ENCODE measurements around the gene ENPP1. TPM values are rescaled to one million over a fixed set of nuclear protein-coding genes. Genes with fewer than 3 reads are reported as not detected.

Gene ENPP1
- total RNA-seq, 4 donors from 2014 or later, result 7.9 to 35.2 (median 19.2) TPM

DNA sequence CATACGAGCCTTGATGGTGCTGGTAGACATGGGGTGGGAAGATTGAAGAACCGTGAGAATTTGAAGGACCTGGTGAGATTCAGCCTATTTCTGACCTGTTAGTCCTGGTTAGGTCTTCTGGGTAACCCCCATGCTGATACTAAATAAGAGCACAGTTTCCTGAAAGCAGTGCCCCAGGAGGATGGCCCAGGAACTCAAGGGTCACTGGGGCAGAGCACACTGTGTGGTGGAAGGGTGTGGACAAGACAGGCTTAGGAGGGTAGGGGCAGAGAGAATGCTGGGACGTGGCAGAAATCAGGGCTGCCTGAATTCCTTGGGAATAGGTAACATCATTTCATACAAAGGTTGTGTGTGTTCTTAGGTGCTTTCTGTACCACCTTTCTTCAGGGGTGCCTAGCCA is 31.9 kb upstream of the ENPP1 start:
- Histone ChIP-seq H3K9me3 (no peaks in the 10 kb centered on the region), H3K27ac (replicated peaks in 1 of 4) (no peak overlapping the region), H3K36me3 (no peaks in the 10 kb centered on the region), H3K4me1 (peaks cover 0 to 25% (median 19%) of the 10 kb centered on the region in 4 donors), H3K4me3 (no peak overlapping the region), H3K27me3 (no peaks in the 10 kb centered on the region)
- 80% methylated on average over 3 of the region's 3 CpGs for WGBS
- intact Hi-C loops (cut with DNase I), result no loop called here
- DNase-seq (ENCODE audit: extremely low spot score), result no peak
- TF ChIP-seq POLR2AphosphoS5 (IDR thresholded peaks at IDR 0.05), result no peak
- TF ChIP-seq EP300 (IDR thresholded peaks at IDR 0.05), result no peak
- TF ChIP-seq, protein P1, sequence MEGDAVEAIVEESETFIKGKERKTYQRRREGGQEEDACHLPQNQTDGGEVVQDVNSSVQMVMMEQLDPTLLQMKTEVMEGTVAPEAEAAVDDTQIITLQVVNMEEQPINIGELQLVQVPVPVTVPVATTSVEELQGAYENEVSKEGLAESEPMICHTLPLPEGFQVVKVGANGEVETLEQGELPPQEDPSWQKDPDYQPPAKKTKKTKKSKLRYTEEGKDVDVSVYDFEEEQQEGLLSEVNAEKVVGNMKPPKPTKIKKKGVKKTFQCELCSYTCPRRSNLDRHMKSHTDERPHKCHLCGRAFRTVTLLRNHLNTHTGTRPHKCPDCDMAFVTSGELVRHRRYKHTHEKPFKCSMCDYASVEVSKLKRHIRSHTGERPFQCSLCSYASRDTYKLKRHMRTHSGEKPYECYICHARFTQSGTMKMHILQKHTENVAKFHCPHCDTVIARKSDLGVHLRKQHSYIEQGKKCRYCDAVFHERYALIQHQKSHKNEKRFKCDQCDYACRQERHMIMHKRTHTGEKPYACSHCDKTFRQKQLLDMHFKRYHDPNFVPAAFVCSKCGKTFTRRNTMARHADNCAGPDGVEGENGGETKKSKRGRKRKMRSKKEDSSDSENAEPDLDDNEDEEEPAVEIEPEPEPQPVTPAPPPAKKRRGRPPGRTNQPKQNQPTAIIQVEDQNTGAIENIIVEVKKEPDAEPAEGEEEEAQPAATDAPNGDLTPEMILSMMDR (IDR thresholded peaks at IDR 0.05), result no peak
- TF ChIP-seq POLR2A (IDR thresholded peaks at IDR 0.05; ENCODE audit: low read depth), result no peak

DNA sequence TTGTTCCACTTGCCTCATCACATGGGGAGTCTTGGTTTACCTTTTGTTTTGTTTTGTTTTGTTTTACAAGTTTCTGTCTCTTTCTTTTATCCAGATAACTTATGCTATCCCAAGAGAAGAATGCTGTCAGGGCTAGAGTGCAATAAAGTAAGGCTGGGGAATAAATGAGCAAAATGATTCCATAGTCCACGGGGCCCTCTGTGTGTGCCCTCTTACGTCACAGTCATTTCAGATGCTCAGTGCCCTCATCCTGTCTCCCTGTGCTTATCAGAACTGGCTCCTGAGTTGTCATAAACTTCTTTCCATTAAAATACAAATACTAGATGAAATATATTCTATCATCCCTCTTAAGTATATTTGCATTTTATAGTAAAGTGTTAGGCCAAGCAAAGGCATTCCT is 30.8 kb upstream of the ENPP1 start:
- TF ChIP-seq, protein P1 (IDR thresholded peaks at IDR 0.05), result no peak
- TF ChIP-seq POLR2A (IDR thresholded peaks at IDR 0.05; ENCODE audit: low read depth), result no peak
- no peak for TF ChIP-seq EP300 (IDR thresholded peaks at IDR 0.05)
- Histone ChIP-seq H3K36me3 (no peaks in the 10 kb centered on the region), H3K27ac (replicated peaks in 1 of 4) (no peak overlapping the region), H3K27me3 (no peaks in the 10 kb centered on the region), H3K4me3 (no peak overlapping the region), H3K4me1 (peaks cover 0 to 25% (median 19%) of the 10 kb centered on the region in 4 donors), H3K9me3 (no peaks in the 10 kb centered on the region)
- intact Hi-C loops (cut with DNase I), result no loop called here
- WGBS, result 85% methylated on average over 2 of the region's 2 CpGs
- no peak for DNase-seq (ENCODE audit: extremely low spot score)

DNA sequence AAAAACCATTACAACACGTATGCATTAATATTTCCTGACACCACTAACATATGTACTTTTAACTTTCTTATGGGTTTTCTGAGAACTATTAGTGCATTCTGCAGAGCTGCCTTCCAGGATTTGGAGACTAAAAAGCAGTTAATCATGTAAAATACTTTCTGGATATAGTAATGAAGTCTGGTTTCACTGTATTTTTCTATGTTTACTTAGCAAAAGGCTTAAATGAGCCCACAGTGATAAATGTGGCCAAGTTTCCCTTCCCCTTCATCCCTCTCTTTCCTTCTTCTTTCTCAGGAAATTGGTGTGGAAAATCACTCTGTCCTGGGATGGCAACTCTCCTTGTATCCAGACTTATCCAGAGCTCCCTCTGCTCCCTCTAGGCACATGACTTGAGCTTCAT is 29.7 kb upstream of the ENPP1 start:
- Histone ChIP-seq H3K27ac (replicated peaks in 1 of 4) (peak overlapping the region in 2 of 4 donors; percentile 11 to 42), H3K9me3 (no peaks in the 10 kb centered on the region), H3K4me1 (peaks cover 0 to 23% (median 18%) of the 10 kb centered on the region in 4 donors), H3K36me3 (no peaks in the 10 kb centered on the region), H3K27me3 (no peaks in the 10 kb centered on the region), H3K4me3 (no peak overlapping the region)
- no peak for DNase-seq (ENCODE audit: extremely low spot score)
- TF ChIP-seq, protein P1 (IDR thresholded peaks at IDR 0.05), result no peak
- TF ChIP-seq POLR2A (IDR thresholded peaks at IDR 0.05; ENCODE audit: low read depth) (no peak), EP300 (IDR thresholded peaks at IDR 0.05) (no peak), POLR2AphosphoS5 (IDR thresholded peaks at IDR 0.05) (no peak)
- 37% methylated on average over 1 of the region's 1 CpG for WGBS
- intact Hi-C loops (cut with DNase I), result no loop called here

DNA sequence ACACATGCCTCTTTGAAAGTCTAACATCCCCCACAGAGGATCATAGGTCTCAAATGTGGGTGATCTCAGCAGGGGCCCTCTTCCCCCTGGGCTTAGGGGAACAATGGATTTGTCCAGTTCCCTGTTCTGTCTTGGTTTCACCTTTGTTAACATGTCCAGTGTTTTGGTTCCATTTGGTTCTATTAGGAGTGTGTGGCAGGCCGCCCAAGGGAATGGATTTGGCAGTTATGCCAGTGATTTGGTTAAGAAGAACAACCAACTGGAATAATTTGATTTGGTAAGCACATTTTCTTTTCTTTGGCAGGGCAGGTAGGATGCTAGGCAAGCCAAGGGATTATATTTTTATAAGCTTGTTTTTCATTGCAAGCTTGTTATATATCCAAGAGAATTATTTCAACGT is 28.5 kb upstream of the ENPP1 start:
- no peak overlapping the region for H3K4me3 ChIP-seq
- no peak overlapping the region for H3K27ac ChIP-seq (replicated peaks in 1 of 4)
- TF ChIP-seq POLR2AphosphoS5 (IDR thresholded peaks at IDR 0.05), result no peak
- TF ChIP-seq, protein P1 (IDR thresholded peaks at IDR 0.05), result no peak
- no peak for TF ChIP-seq POLR2A (IDR thresholded peaks at IDR 0.05; ENCODE audit: low read depth)
- no peak for TF ChIP-seq EP300 (IDR thresholded peaks at IDR 0.05)
- H3K27me3 ChIP-seq, result no peaks in the 10 kb centered on the region
- H3K9me3 ChIP-seq, result no peaks in the 10 kb centered on the region
- 60% methylated on average over 2 of the region's 2 CpGs for WGBS
- no peaks in the 10 kb centered on the region for H3K36me3 ChIP-seq
- peaks cover 0 to 15% (median 9%) of the 10 kb centered on the region in 4 donors for H3K4me1 ChIP-seq
- DNase-seq (ENCODE audit: extremely low spot score), result no peak
- intact Hi-C loops (cut with DNase I), result no loop called here

DNA sequence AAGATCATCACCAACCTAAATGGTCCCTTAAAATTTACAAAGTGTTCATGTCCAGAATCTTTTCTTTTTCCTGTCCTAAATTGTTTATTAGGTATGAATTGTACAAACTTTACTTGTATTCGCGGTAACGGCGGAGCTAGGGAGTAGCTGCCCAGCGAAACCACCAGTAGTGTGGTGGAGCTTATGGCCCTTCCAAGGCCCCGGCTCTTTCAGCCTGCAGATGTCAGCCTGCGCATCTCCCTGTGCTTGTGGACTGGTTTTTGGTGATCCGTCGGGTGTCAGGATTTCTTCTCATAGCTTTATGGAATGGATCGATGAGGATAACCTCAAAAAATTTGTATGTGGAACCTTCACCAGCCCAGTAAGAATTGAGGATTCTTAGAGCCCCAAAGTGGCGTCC is 27.2 kb upstream of the ENPP1 start:
- H3K36me3 ChIP-seq, result no peaks in the 10 kb centered on the region
- TF ChIP-seq POLR2A (IDR thresholded peaks at IDR 0.05; ENCODE audit: low read depth) (no peak), EP300 (IDR thresholded peaks at IDR 0.05) (no peak), POLR2AphosphoS5 (IDR thresholded peaks at IDR 0.05) (no peak)
- TF ChIP-seq, protein P1 (IDR thresholded peaks at IDR 0.05), result no peak
- no peaks in the 10 kb centered on the region for H3K9me3 ChIP-seq
- intact Hi-C loops (cut with DNase I), result no loop called here
- DNase-seq (ENCODE audit: extremely low spot score), result no peak
- peaks cover 0 to 15% (median 9%) of the 10 kb centered on the region in 4 donors for H3K4me1 ChIP-seq
- no peak overlapping the region for H3K27ac ChIP-seq (replicated peaks in 1 of 4)
- H3K4me3 ChIP-seq, result no peak overlapping the region
- H3K27me3 ChIP-seq, result no peaks in the 10 kb centered on the region
- WGBS, result 91% methylated on average over 11 of the region's 11 CpGs

Measured in esophagus muscularis mucosa (tissue), 4 donors.